ENCODE data around the gene SH3PXD2A.

The SH3PXD2A gene

GRCh38 chr10:103706762-103707161 lies 148.6 kb downstream of the SH3PXD2A start:
- DNase-seq (ENCODE audit: low read depth in 2 of 2) = no peak

- DNase-seq (ENCODE audit: low read depth in 2 of 2) = no peak
Measured at GRCh38 chr10:103706047-103706446, 149.3 kb downstream of the SH3PXD2A start.

- DNase-seq (ENCODE audit: low read depth in 2 of 2) = no peak
Measured at GRCh38 chr10:103703941-103704919, 151.1 kb downstream of the SH3PXD2A start.

GRCh38 chr10:103701380-103702222 lies 153.8 kb downstream of the SH3PXD2A start:
- DNase-seq (ENCODE audit: low read depth in 2 of 2) = no peak

GRCh38 chr10:103700436-103700715 lies 155.0 kb downstream of the SH3PXD2A start:
- DNase-seq (ENCODE audit: low read depth in 2 of 2) = no peak

DNA sequence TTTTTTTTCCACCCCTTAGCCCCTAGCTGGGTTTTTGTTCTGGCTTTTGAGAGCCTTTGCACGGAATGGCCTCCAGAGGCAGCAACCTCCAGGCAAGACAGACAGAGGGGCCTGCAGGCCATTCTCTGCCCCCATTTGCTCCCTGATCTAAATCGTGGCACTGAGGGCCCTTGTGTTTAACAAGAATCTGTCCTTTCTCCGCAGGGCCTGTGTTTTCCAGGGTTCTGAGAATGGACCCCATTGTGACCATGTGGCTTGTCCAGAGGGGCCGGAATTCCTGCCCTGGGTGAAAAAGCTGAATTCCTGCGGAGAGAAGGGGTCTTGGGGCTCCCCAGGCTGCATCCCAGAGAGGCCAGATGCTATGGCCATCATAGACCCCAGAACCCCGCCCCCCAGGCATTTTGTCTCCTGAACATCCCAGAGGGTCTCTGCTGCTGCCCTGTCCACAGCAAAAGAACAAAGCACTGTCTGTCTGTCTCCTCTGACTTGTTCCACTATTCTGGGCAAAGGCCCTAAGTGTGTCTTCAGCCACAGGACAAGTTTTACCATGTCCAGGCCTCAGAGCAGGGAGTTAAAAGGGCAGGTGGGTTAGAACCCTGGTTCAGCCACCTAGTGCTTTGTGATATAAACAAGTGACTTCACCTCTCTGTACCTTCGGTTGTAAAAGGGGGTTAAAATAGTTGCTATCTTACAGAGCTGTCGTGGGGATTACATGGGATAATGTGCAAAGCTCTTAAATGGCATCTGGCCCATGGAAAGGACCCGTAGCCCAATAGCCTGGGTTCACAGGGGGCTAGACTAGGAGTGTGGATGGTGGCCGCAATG lies 155.6 kb downstream of the SH3PXD2A start:
- DNase-seq (ENCODE audit: low read depth in 2 of 2) = no peak

- DNase-seq (ENCODE audit: low read depth in 2 of 2) = no peak
Measured at GRCh38 chr10:103698266-103698665, 157.1 kb downstream of the SH3PXD2A start.

DNA sequence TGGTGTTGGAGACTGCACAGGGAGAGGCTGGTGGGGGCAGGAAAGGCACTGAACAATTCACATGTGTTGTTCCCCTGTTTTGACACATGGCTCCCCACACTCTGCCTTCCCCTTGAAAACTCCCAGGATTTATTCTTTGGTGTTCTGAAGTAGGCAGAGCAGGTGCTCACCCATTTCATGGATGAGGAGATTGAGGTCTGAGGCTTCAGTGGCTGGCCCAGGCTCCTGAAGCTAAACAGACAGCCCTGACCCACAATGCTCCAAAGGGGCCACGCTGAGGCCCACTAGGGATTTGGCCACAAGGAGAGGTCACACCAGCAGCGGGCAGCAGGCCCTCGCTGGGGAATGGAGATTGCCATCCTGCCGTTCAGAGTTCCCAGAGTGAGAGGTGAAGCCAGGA lies 157.6 kb downstream of the SH3PXD2A start:
- DNase-seq (ENCODE audit: low read depth in 2 of 2) = no peak

- peak; percentile 17 to 32 for DNase-seq (ENCODE audit: low read depth in 2 of 2)
Measured at GRCh38 chr10:103696411-103697145, 158.8 kb downstream of the SH3PXD2A start.

DNA sequence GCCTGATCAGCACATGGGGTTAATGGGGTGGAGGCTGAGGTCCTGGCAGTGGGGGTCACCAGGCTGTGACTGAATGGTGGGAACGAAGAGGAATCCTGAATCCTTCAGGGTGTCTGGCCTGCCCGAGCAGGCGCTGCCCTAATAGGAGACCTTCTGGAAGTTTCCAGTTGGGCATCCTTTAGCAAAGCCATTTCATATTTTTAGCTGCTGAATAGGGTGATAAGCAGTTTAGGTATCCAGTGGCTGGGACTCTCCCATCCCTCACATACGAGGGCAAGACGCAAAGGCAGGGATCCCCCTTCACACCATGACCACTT lies 159.3 kb downstream of the SH3PXD2A start:
- no peak for DNase-seq (ENCODE audit: low read depth in 2 of 2)

- DNase-seq (ENCODE audit: low read depth in 2 of 2) = no peak
Measured at GRCh38 chr10:103695584-103696005, 159.8 kb downstream of the SH3PXD2A start.

DNA sequence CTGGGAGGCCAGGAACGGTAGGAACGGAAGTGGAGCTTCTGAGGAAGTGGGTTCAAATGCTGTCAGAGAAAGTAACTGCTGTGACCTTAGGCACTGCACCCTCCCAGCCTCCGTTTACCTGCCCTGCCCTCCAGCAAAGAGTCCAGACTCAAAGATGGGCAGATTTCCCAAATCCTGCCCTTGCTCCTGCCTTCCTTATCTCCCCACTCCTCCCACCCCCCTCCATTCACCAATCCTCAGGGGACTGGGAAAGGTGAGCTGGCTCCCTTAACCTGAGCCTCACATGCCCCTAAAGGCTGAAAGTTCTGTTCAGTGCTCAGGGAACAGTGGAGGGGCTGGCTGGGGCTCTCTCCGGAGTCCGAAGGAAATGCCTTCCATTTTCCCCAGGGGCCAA lies 161.6 kb downstream of the SH3PXD2A start:
- DNase-seq (ENCODE audit: low read depth in 2 of 2) = no peak

DNA sequence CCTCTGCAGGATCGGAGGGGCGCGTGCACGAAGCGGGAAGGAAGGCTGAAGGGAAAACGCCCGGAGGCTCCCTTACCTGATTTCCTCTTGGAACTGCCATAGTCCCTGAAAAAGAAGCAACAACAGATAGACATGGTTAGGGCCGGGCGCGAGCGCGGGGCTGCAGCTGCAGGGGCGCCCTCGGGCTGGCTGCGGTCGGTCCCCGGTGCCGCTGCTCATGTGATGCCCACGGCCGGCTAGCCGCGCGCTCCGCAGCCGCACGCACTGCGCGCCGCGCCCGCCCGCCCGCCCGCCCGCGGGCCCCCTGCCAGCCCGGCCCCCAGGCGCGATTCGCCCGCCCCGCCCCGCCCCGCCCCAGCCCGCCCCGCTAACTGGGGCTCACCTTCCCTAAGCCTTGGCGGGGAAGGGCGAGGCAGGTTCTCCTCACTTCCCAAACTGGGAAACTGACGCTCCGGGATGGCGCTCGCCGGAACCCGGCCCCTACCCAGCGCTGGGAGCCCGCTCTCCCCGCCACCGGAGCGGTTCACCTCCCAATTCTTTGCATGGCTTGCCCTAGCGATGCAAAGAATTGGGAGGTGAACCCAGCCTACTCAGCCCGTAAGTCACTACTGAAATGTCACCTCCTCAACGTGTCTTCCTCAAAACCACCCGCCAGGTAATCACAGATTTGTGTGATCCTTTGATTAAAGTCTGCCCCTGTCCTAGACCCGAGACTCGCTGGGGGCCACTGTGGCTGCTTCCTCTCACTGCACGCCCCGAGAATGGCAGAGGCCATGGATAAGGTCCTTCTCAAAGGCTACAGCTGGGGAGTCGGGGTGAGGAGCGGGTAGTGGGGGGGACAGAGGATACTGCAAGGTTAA lies 162.2 kb downstream of the SH3PXD2A start:
- DNase-seq (ENCODE audit: low read depth in 2 of 2) = no peak

DNA sequence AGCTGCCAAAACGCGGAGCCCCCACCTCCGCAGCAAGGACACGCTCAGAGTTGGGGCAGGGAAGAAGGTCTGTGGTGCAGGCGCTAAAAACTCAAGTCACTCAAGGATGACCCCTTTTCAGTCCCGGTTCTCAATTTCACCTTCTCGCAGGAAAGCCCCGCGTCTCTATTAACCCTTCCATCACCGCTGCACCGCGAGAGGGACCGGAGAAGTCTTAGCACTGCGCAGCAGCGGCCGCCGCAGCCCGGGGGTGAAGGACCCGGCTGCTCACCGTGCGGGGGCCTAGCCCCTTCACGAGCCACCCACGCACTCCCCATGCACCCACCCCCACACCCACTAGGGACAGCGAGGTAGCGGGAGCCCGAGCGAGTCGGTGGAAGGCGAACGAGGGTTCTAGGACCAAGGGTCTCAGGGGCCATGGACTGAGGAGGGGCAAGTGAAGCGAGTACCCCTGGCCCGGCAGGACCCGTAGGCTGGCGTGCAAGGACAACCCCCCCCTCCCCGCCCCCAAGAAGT lies 162.9 kb downstream of the SH3PXD2A start:
- no peak for DNase-seq (ENCODE audit: low read depth in 2 of 2)

DNA sequence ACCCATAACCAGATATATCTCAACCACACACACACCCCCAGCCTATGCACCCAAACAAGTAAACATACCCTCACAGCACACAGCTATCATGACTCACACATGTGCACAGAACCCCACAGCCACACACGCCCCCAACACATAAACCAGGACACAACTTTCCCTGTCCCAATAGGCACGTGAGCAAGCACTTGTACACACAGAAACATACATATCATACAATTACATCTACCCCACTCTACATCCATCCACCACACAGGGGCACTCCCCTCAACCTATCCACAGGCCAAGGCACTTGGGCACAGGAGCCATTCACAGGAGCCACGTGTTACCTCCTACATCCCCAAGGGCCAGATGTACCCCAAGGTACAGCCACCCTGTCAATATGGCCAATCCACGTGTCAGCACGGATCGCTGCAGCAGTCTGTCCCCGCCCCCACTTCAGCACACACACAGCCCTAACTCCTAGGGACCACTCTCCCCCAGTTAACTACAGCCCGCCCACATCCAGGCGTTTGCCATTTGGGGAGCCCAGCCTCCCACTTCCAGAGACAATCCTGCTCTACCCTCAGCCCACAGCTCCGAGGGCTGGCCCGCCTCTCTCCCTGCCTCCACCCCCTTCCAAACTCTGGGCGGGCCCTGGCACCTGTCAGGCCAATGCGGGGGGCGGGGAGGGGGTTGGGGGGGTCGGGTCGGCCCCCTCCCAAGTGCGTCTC lies 163.5 kb downstream of the SH3PXD2A start:
- no peak for DNase-seq (ENCODE audit: low read depth in 2 of 2)

DNA sequence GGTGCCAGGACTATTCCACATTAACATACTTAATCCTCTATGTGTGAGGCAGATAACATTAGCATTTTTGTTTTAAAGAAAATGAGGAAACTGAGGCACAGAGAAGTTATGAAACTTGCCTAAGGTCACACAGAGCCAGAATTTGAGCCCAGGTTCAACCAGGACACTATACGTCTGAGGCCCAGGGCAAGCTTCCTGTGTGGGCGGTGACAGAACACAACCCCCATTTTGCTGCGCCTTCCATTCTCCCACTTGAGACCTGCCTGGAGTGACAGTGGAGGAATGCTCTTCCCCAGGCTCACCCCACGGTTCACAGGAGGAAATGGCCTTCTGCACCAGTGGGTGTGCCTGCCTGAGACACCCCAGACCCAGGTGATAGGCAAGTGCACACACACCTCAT lies 164.1 kb downstream of the SH3PXD2A start:
- DNase-seq (ENCODE audit: low read depth in 2 of 2) = no peak

- DNase-seq (ENCODE audit: low read depth in 2 of 2) = no peak
Measured at GRCh38 chr10:103690281-103690680, 165.1 kb downstream of the SH3PXD2A start.

- no peak for DNase-seq (ENCODE audit: low read depth in 2 of 2)
Measured at GRCh38 chr10:103688491-103688890, 166.9 kb downstream of the SH3PXD2A start.

GRCh38 chr10:103687718-103688117 lies 167.7 kb downstream of the SH3PXD2A start:
- no peak for DNase-seq (ENCODE audit: low read depth in 2 of 2)

DNA sequence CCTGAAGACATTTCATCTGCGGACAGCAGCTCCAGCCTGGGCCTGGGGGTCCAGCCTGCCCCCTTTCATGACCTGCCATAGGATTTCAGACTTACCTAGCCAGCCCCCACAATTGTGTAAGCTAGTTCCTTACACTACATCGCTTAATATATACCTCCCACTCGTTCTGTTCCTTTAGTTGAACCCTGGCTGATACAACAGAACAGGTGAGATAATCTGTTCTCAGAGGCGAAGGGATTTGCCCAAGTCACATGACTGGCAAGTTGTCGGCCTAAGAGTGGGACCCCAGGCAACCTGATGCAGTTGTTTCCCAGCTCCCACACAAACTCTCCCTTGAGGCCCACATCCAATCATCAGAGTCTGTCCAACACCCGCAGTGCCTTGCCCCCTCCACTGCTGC lies 168.2 kb downstream of the SH3PXD2A start:
- no peak for DNase-seq (ENCODE audit: low read depth in 2 of 2)
